Measurements from ENCODE around the gene IFT52. TPM values are rescaled to one million over a fixed set of nuclear protein-coding genes. Genes with fewer than 3 reads are reported as not detected.

The IFT52 gene
- total RNA-seq, 1 donor from 2014 or later = 20.4 TPM

DNA sequence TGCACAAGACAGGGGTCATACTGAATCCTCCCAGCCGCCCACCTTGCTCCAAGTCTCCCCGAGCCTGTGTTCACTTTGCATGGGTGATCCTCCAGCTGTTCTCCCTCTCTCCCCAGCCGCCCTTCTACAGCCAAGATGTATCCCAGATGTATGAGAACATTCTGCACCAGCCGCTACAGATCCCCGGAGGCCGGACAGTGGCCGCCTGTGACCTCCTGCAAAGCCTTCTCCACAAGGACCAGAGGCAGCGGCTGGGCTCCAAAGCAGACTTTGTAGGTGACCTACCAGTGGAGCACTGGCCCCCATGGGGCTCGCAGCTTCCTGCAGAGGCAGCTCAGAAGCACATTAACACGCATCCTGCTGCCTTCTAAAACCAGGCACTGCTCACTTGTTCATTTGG, 14.6 kb upstream of the IFT52 start:
- no peaks in the 10 kb centered on the region for H3K9me3 ChIP-seq
- H3K27ac ChIP-seq = no peak overlapping the region
- no peaks in the 10 kb centered on the region for H3K27me3 ChIP-seq
- H3K36me3 ChIP-seq = no peaks in the 10 kb centered on the region
- H3K4me3 ChIP-seq = no peak overlapping the region
- intact Hi-C loops (cut with DNase I) = no loop called here
- H3K4me1 ChIP-seq = no peaks in the 10 kb centered on the region
- TF ChIP-seq, protein P1, sequence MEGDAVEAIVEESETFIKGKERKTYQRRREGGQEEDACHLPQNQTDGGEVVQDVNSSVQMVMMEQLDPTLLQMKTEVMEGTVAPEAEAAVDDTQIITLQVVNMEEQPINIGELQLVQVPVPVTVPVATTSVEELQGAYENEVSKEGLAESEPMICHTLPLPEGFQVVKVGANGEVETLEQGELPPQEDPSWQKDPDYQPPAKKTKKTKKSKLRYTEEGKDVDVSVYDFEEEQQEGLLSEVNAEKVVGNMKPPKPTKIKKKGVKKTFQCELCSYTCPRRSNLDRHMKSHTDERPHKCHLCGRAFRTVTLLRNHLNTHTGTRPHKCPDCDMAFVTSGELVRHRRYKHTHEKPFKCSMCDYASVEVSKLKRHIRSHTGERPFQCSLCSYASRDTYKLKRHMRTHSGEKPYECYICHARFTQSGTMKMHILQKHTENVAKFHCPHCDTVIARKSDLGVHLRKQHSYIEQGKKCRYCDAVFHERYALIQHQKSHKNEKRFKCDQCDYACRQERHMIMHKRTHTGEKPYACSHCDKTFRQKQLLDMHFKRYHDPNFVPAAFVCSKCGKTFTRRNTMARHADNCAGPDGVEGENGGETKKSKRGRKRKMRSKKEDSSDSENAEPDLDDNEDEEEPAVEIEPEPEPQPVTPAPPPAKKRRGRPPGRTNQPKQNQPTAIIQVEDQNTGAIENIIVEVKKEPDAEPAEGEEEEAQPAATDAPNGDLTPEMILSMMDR (IDR thresholded peaks at IDR 0.05) = no peak
- peak; percentile 25 for ATAC-seq
- DNase-seq = no peak

DNA sequence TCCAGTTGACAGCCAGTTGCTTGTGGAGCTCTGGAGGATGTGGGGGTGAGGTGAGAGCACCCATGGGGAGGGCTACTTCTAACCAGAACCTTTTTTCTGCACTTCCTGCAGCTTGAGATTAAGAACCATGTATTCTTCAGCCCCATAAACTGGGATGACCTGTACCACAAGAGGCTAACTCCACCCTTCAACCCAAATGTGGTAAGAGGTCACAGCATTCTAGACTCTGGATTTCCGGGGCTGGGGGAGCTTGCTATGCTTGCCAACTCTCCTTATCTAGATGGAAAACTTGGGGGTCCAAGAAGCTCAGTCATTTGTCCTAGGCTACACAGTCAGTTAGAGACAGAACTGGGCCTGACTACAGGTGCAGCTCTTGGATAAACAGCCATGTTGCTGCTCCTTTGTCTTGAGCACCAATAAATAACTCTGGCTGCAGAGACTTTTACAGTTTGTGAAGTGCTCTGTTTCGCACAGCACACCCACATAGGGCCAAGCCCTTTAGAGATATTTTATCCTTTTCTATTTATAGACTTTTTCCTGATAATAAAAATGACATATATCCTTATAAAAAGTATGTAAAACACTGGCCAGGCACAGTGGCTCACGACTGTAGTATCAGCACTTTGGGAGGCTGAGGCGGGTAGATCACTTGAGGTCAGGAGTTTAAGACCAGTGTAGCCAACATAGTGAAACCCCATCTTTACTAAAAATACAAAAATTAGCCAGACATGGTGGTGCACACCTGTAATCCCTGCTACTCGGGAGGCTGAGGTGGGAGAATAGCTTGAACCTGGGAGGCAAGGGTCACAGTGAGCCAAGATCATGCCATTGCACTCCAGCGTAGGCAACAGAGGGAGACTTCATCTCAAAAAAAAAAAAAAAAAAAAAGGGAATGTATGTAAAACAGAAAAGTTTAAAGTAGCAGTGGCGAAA, 10.6 kb upstream of the IFT52 start:
- peaks cover 9% of the 10 kb centered on the region for H3K4me1 ChIP-seq
- H3K9me3 ChIP-seq = no peaks in the 10 kb centered on the region
- no peaks in the 10 kb centered on the region for H3K36me3 ChIP-seq
- DNase-seq (peak; percentile 5), ATAC-seq (no peak)
- TF ChIP-seq, protein P1 (IDR thresholded peaks at IDR 0.05) = no peak
- intact Hi-C loops (cut with DNase I) = no loop called here
- no peaks in the 10 kb centered on the region for H3K27me3 ChIP-seq
- H3K27ac ChIP-seq = no peak overlapping the region
- H3K4me3 ChIP-seq = no peak overlapping the region

DNA sequence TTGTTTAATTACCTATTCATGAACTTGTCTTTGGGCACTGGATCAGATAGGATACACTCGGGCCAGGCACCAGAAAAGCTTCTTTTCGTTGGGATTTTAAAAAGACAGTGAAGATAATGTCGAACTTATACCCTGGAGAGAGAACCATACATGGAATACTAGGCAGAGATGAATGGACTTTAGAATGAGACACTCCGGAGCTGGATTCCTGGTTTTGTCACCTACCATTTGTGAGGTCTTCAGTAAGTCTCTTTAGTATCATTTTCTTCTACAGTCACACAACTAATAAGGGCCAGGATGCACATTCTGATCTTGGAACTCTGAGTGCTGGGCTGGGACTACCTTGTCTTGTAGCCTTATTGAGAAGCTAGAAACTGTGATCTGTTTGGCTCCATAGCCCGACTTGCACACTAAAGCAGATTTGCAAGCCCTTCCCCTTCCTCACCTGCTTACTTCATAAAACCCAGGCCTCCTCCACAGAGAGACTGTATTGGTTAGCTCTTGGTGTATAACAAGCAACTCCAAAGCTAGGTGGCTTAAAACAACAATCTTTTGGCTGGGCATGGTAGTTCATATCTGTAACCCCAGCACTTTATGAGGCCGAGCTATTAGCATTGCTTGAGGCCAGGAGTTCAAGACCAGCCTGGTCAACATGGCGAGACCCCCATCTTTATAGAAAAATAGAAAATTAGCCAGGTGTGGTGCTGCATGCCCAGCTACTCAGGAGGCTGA, 7.4 kb upstream of the IFT52 start:
- Histone ChIP-seq H3K36me3 (no peaks in the 10 kb centered on the region), H3K4me1 (peaks cover 16% of the 10 kb centered on the region), H3K27me3 (no peaks in the 10 kb centered on the region), H3K27ac (peak overlapping the region; percentile 42), H3K9me3 (no peaks in the 10 kb centered on the region), H3K4me3 (no peak overlapping the region)
- intact Hi-C loops (cut with DNase I) = no loop called here
- DNase-seq (no peak), ATAC-seq (no peak)
- TF ChIP-seq, protein P1 (IDR thresholded peaks at IDR 0.05) = no peak

DNA sequence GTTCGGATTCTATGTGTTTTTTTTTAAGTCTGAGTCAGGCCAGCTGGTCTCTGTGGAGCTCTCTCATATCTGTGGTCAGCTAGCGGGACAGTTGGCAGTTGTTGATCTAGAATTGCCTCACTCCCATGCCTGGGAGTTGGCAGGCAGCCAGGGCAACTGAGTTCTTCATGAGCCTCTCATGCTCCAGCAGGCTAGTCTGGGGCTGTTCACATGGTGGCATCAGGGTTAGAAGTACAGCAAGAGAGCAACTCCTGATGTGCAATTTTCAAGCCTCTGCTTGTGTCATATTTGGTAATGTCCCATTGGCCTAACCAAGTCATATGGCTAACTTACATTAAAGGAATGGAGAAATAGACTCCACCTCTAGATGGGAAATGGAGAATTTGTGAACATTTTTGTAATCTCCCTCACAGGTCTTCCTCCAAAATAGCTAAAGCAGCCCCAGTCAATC, 6.7 kb upstream of the IFT52 start:
- DNase-seq (peak; percentile 79), ATAC-seq (peak; percentile 65)
- Histone ChIP-seq H3K4me1 (peaks cover 16% of the 10 kb centered on the region), H3K27ac (peak overlapping the region; percentile 42), H3K4me3 (no peak overlapping the region), H3K27me3 (no peaks in the 10 kb centered on the region), H3K9me3 (no peaks in the 10 kb centered on the region), H3K36me3 (no peaks in the 10 kb centered on the region)
- intact Hi-C loops (cut with DNase I) = no loop called here
- TF ChIP-seq, protein P1 (IDR thresholded peaks at IDR 0.05) = no peak

DNA sequence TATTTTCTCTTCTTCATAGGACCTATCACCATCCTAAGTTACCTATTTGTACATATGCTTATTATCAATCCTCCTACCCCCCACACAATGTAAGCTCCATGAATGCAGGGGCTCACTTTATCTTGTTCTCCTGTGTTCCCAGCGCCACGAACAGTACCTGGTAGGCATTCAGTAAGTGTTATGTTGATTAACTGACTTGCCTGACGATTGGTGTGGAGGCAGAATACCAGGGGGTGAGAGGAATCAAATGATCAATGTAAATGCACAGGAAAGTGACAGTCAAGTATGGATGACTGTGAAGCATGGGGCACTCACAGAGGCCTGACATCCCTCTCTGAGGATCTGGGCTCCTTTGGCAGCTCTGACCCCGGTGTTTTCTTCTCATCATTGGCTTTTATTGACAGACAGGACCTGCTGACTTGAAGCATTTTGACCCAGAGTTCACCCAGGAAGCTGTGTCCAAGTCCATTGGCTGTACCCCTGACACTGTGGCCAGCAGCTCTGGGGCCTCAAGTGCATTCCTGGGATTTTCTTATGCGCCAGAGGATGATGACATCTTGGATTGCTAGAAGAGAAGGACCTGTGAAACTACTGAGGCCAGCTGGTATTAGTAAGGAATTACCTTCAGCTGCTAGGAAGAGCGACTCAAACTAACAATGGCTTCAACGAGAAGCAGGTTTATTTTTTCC, 6.1 kb upstream of the IFT52 start:
- Histone ChIP-seq H3K9me3 (no peaks in the 10 kb centered on the region), H3K36me3 (no peaks in the 10 kb centered on the region), H3K4me1 (peaks cover 16% of the 10 kb centered on the region), H3K27ac (peak overlapping the region; percentile 42), H3K27me3 (no peaks in the 10 kb centered on the region), H3K4me3 (no peak overlapping the region)
- intact Hi-C loops (cut with DNase I) = no loop called here
- TF ChIP-seq, protein P1 (IDR thresholded peaks at IDR 0.05) = no peak
- peak; percentile 86 for ATAC-seq
- DNase-seq = peak; percentile 64
